ENCODE measurements around the gene MYRIP. TPM values are rescaled to one million over a fixed set of nuclear protein-coding genes. Genes with fewer than 3 reads are reported as not detected.

The MYRIP gene
- total and polyA plus RNA-seq, 10 of the 15 experiments (the other 5 are each of a cell fraction or from before 2014, with no cell fraction given) = 0.03 to 0.08 (median 0.04) TPM; not detected in 6

DNA sequence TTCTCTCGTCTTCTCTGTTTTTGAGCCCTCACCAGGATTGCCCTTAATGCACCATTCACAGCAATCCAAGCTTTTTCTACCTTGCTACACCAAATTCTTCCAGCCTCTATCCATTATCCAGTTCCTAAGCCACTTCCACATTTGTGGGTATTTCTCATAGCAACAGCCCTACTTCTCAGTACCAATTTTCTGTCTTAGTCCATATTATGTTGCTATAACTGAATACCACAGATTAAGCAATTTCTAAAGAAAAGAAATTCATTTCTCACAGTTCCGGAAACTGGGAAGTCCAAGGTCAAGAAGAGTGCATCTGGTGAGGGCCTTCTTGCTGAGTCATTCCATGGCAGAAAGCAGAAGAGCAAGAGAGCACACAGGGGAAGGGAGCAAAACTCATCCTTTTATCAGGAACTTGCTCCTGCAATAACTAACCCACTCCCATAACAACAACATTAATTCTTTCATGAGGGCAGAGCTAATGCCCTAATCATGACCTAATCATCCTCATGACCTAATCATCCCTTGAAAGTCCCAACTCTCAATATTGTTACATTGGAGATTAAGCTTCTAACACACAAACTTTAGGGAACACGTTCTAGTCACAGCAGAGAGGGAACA is 490.4 kb downstream of the MYRIP start:
- TF ChIP-seq SMAD5 (IDR thresholded peaks at IDR 0.05; ENCODE audit: low read depth) (no peak), RAD21 (IDR thresholded peaks at IDR 0.05; ENCODE audit: insufficient read depth, low read depth, low read length) (no peak), JUNB (IDR thresholded peaks at IDR 0.05) (no peak), RUNX3 (IDR thresholded peaks at IDR 0.05; ENCODE audit: low read length) (peak; percentile 17; the same call in 1 of the 2 replicates)
- no peak for FAIRE-seq
- RAD21 ChIA-PET (ENCODE audit: unreplicated experiment) = no interaction called here
- 72% methylated on average over 3 of the region's 3 CpGs for WGBS (ENCODE audit: insufficient coverage, insufficient replicate concordance, low lambda C conversion rate, missing lambda C conversion rate)
- Histone ChIP-seq H3K27me3 (replicated peaks in 1 of 2; ENCODE audit: control insufficient read depth in 2 of 2, insufficient read depth in 2 of 2, low read length in 1 of 2) (no peaks in the 10 kb centered on the region), H3K4me2 (ENCODE audit: control insufficient read depth, insufficient read depth) (no peak overlapping the region), H3K4me1 (ENCODE audit: control insufficient read depth, insufficient read depth, low read length) (no peaks in the 10 kb centered on the region), H3K9ac (ENCODE audit: control insufficient read depth, insufficient read depth, low read length) (no peak overlapping the region), H2AFZ (ENCODE audit: control insufficient read depth, low read depth, low read length) (no peak overlapping the region), H4K20me1 (ENCODE audit: control insufficient read depth, insufficient read depth) (no peaks in the 10 kb centered on the region), H3K27ac (ENCODE audit: control insufficient read depth, insufficient read depth) (no peak overlapping the region), H3K79me2 (ENCODE audit: control insufficient read depth, insufficient read depth, low read length) (no peaks in the 10 kb centered on the region), H3K4me3 (no peak overlapping the region), H3K36me3 (ENCODE audit: control insufficient read depth in 2 of 2, insufficient read depth in 2 of 2, low read length in 1 of 2) (no peaks in the 10 kb centered on the region), H3K9me3 (replicated peaks; ENCODE audit: control insufficient read depth, insufficient read depth, low read length) (no peaks in the 10 kb centered on the region)
- ATAC-seq = no peak
- intact Hi-C loops (cut with micrococcal nuclease; ENCODE audit: unreplicated experiment) (no loop called here), in situ Hi-C loops (cut with MboI) (no loop called here)
- BruUV-seq (replicated peaks) = no TSS peak
- SMC1A ChIA-PET (ENCODE audit: uncharacterized antibody, unreplicated experiment) = no interaction called here
- no peak for DNase-seq (ENCODE audit: low read depth, low spot score)
- CTCF ChIA-PET = interaction anchor here (1.4 kb wide), 1 partner anchor 121 kb away, joined by 3 read pairs; no protein-coding TSS in a partner anchor
- POLR2A ChIA-PET = no interaction called here

DNA sequence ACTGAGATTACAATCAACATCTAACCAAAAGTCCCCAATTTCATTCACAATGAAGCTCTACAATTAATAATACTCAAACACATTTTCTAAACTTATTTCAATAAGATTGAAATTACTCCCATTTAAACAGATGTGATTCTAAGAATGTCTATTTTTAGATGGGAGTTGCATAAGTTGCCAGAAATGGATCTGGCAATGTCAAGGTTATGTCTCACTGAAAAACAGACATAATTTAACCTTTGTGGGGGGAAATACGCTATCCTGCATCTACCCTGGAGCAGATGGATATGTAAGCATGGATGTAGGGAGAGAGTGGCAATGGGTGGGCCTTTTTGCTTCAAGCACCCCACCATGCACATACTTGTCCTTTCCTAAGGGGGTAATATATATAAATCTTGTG is 493.4 kb downstream of the MYRIP start:
- no TSS peak for BruUV-seq (replicated peaks)
- H2AFZ ChIP-seq (ENCODE audit: control insufficient read depth, low read depth, low read length) = no peak overlapping the region
- no peak overlapping the region for H3K4me3 ChIP-seq
- H3K27me3 ChIP-seq (replicated peaks in 1 of 2; ENCODE audit: control insufficient read depth in 2 of 2, insufficient read depth in 2 of 2, low read length in 1 of 2) = no peaks in the 10 kb centered on the region
- H3K27ac ChIP-seq (ENCODE audit: control insufficient read depth, insufficient read depth) = no peak overlapping the region
- ChIA-PET RAD21 (ENCODE audit: unreplicated experiment) (no interaction called here), CTCF (no interaction called here), POLR2A (no interaction called here), SMC1A (ENCODE audit: uncharacterized antibody, unreplicated experiment) (no interaction called here)
- H3K4me2 ChIP-seq (ENCODE audit: control insufficient read depth, insufficient read depth) = no peak overlapping the region
- no peaks in the 10 kb centered on the region for H3K79me2 ChIP-seq (ENCODE audit: control insufficient read depth, insufficient read depth, low read length)
- ATAC-seq (no peak), DNase-seq (ENCODE audit: low read depth, low spot score) (no peak), FAIRE-seq (no peak)
- H3K9me3 ChIP-seq (replicated peaks; ENCODE audit: control insufficient read depth, insufficient read depth, low read length) = no peaks in the 10 kb centered on the region
- WGBS (ENCODE audit: insufficient coverage, insufficient replicate concordance, low lambda C conversion rate, missing lambda C conversion rate) = 33% methylated on average over 1 of the region's 1 CpG
- H3K4me1 ChIP-seq (ENCODE audit: control insufficient read depth, insufficient read depth, low read length) = no peaks in the 10 kb centered on the region
- H3K36me3 ChIP-seq (ENCODE audit: control insufficient read depth in 2 of 2, insufficient read depth in 2 of 2, low read length in 1 of 2) = no peaks in the 10 kb centered on the region
- H4K20me1 ChIP-seq (ENCODE audit: control insufficient read depth, insufficient read depth) = no peaks in the 10 kb centered on the region
- H3K9ac ChIP-seq (ENCODE audit: control insufficient read depth, insufficient read depth, low read length) = no peak overlapping the region
- intact Hi-C loops (cut with micrococcal nuclease; ENCODE audit: unreplicated experiment) = no loop called here
- TF ChIP-seq POU2F2 (IDR thresholded peaks at IDR 0.05; ENCODE audit: borderline replicate concordance, low read depth, low read length) (no peak), RCOR1 (conservative IDR thresholded peaks at IDR 0.05; ENCODE audit: low read depth, low read length) (no peak), SREBF2 (IDR thresholded peaks at IDR 0.05; ENCODE audit: low read length) (no peak), BACH1 (IDR thresholded peaks at IDR 0.05; ENCODE audit: borderline replicate concordance) (no peak), HDAC6 (IDR thresholded peaks at IDR 0.05; ENCODE audit: unreplicated experiment) (no peak)
- in situ Hi-C loops (cut with MboI) = no loop called here

Measured in GM12878 (cell line).